ENCODE measurements around the gene PDXP.

PDXP gene

DNA sequence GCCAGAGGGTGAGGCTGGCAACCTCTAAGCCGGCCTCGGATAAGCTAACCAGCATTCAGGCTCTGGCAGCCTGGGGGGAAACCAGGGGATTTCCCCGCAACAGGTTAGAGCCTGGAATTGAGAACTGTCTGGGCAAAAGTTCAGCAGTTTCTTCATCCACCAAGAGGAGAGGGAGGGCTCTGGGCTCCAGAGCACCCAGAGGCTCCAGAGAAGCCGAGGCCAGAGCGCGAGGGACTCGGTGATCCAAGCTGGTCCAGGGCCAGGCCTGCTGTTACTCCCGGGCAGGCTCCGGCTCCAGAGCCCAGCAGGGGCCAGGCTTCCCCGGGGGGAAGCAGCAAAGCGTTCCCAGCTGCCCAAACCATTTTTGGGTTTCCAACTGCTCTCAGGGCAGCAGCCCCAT, 32.4 kb upstream of the PDXP start:
- H3K23ac ChIP-seq (ENCODE audit: low read length) = no peak overlapping the region
- no peak overlapping the region for H2BK15ac ChIP-seq (replicated peaks; ENCODE audit: low read depth)
- H2BK5ac ChIP-seq (ENCODE audit: low read length) = no peak overlapping the region
- DNase-seq = no peak
- H3K4ac ChIP-seq (ENCODE audit: low read depth, low read length) = no peak overlapping the region
- WGBS (ENCODE audit: extremely low coverage, insufficient coverage, low lambda C conversion rate) = no CpG with 5 or more reads among the region's 11 CpGs
- H3K18ac ChIP-seq (ENCODE audit: low read length) = no peak overlapping the region
- no peak overlapping the region for H4K8ac ChIP-seq (ENCODE audit: low read depth, low read length)
- H3K9ac ChIP-seq (ENCODE audit: low read length) = no peak overlapping the region
- no peak overlapping the region for H3K4me3 ChIP-seq (ENCODE audit: low read length)
- no peak overlapping the region for H3K27ac ChIP-seq (ENCODE audit: low read depth, low read length)
- H3K4me1 ChIP-seq (ENCODE audit: control insufficient read depth, low read depth, low read length) = peaks cover 1% of the 10 kb centered on the region
- H3K79me1 ChIP-seq (ENCODE audit: low read length) = no peaks in the 10 kb centered on the region
- H3K4me2 ChIP-seq (ENCODE audit: low read length) = no peak overlapping the region
- H4K5ac ChIP-seq (ENCODE audit: low read length) = no peak overlapping the region
- no peak overlapping the region for H2AK5ac ChIP-seq (ENCODE audit: low read length)
- H3K56ac ChIP-seq (ENCODE audit: low read length) = no peak overlapping the region
- no peaks in the 10 kb centered on the region for H3K36me3 ChIP-seq (ENCODE audit: control insufficient read depth, insufficient read depth, low read length)
- H2BK120ac ChIP-seq (ENCODE audit: low read depth, low read length) = no peak overlapping the region
- no peaks in the 10 kb centered on the region for H3K27me3 ChIP-seq (ENCODE audit: insufficient read depth, low read length, poor library complexity)
- H3K79me2 ChIP-seq (ENCODE audit: control insufficient read depth, insufficient read depth, low read length) = no peaks in the 10 kb centered on the region

DNA sequence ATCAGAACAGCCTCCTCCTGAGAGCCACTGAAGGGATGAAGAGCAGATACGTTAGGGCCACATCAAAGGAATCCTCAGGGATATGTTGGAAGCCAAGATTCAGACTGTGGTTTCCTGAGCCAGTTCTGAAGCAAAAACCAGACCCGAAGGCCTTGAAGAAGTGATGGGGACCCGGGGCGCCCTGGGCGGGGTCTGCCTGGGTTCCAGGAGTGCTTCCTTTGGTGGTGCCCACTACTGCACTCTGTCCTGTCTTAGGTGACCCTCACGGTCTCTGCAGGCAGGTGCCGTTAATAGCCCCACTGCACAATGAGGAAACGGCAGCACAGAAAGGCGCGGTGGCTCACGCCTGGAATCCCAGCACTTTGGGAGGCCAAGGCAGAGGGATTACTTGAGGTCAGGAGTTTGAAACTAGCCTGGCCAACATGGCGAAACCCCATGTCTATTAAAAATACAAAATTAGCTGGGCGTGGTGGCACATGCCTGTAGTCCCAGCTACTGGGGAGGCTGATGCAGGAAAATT, 31.9 kb upstream of the PDXP start:
- no peaks in the 10 kb centered on the region for H3K27me3 ChIP-seq (ENCODE audit: insufficient read depth, low read length, poor library complexity)
- no peak overlapping the region for H2BK120ac ChIP-seq (ENCODE audit: low read depth, low read length)
- no peaks in the 10 kb centered on the region for H3K79me1 ChIP-seq (ENCODE audit: low read length)
- H3K79me2 ChIP-seq (ENCODE audit: control insufficient read depth, insufficient read depth, low read length) = no peaks in the 10 kb centered on the region
- no peak for DNase-seq
- H3K36me3 ChIP-seq (ENCODE audit: control insufficient read depth, insufficient read depth, low read length) = no peaks in the 10 kb centered on the region
- H3K4me2 ChIP-seq (ENCODE audit: low read length) = no peak overlapping the region
- no peak overlapping the region for H3K4ac ChIP-seq (ENCODE audit: low read depth, low read length)
- no peak overlapping the region for H2BK5ac ChIP-seq (ENCODE audit: low read length)
- H3K56ac ChIP-seq (ENCODE audit: low read length) = no peak overlapping the region
- no CpG with 5 or more reads among the region's 13 CpGs for WGBS (ENCODE audit: extremely low coverage, insufficient coverage, low lambda C conversion rate)
- H4K5ac ChIP-seq (ENCODE audit: low read length) = no peak overlapping the region
- H2AK5ac ChIP-seq (ENCODE audit: low read length) = no peak overlapping the region
- H3K4me1 ChIP-seq (ENCODE audit: control insufficient read depth, low read depth, low read length) = peaks cover 1% of the 10 kb centered on the region
- no peak overlapping the region for H2BK15ac ChIP-seq (replicated peaks; ENCODE audit: low read depth)
- no peak overlapping the region for H3K18ac ChIP-seq (ENCODE audit: low read length)
- no peak overlapping the region for H3K23ac ChIP-seq (ENCODE audit: low read length)
- no peak overlapping the region for H3K27ac ChIP-seq (ENCODE audit: low read depth, low read length)
- no peak overlapping the region for H4K8ac ChIP-seq (ENCODE audit: low read depth, low read length)
- H3K9ac ChIP-seq (ENCODE audit: low read length) = no peak overlapping the region
- no peak overlapping the region for H3K4me3 ChIP-seq (ENCODE audit: low read length)

DNA sequence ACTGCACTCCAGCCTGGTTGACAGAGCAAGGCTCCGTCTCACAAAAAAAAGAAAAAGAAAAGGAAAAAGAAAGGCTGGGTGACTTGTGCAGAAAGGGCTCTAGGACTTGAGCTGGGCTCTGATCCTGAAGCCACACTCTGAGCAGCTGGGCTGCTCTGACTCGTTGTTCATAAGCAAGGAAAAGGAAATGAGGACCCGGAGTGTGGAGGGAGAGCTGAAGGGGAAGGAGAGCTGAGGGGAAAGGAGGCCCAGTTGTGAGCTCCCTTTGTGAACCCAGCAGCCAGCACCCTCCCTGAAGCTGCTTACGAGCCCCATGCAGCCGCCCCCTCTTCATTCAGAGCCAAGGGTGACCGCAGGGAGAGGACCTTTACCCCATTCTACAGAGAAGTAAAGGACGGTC, 31.4 kb upstream of the PDXP start:
- Histone ChIP-seq H2AK5ac (ENCODE audit: low read length) (no peak overlapping the region), H3K4me3 (ENCODE audit: low read length) (no peak overlapping the region), H3K79me1 (ENCODE audit: low read length) (no peaks in the 10 kb centered on the region), H2BK120ac (ENCODE audit: low read depth, low read length) (no peak overlapping the region), H3K4me1 (ENCODE audit: control insufficient read depth, low read depth, low read length) (peaks cover 1% of the 10 kb centered on the region), H2BK5ac (ENCODE audit: low read length) (no peak overlapping the region), H3K79me2 (ENCODE audit: control insufficient read depth, insufficient read depth, low read length) (no peaks in the 10 kb centered on the region), H4K5ac (ENCODE audit: low read length) (no peak overlapping the region), H3K27ac (ENCODE audit: low read depth, low read length) (no peak overlapping the region), H3K4ac (ENCODE audit: low read depth, low read length) (no peak overlapping the region), H2BK15ac (replicated peaks; ENCODE audit: low read depth) (no peak overlapping the region), H3K18ac (ENCODE audit: low read length) (no peak overlapping the region), H3K23ac (ENCODE audit: low read length) (no peak overlapping the region), H3K27me3 (ENCODE audit: insufficient read depth, low read length, poor library complexity) (no peaks in the 10 kb centered on the region), H3K9ac (ENCODE audit: low read length) (no peak overlapping the region), H3K56ac (ENCODE audit: low read length) (no peak overlapping the region), H3K4me2 (ENCODE audit: low read length) (no peak overlapping the region), H4K8ac (ENCODE audit: low read depth, low read length) (no peak overlapping the region), H3K36me3 (ENCODE audit: control insufficient read depth, insufficient read depth, low read length) (no peaks in the 10 kb centered on the region)
- no CpG with 5 or more reads among the region's 7 CpGs for WGBS (ENCODE audit: extremely low coverage, insufficient coverage, low lambda C conversion rate)
- no peak for DNase-seq

DNA sequence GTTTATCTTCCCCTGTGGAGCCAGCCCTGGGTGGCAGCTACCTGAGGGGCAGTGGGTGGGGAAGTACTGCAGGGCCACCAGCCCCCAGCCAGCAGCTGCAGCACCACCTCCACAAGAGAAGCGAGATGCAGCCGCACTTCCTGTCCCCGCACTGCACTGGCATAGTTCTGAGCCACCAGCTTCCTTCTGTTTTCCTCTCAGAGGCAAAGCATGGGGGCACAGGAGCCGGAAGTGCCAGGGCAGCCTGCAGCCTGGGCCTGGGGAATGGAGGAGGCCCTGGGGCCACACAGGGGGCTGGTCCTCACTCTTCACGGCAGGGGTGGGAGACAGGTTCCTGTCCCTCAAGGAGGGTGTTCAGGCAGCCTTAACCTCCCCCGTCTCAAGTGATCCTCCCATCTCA, 31.0 kb upstream of the PDXP start:
- H3K79me1 ChIP-seq (ENCODE audit: low read length) = no peaks in the 10 kb centered on the region
- H3K27ac ChIP-seq (ENCODE audit: low read depth, low read length) = no peak overlapping the region
- no peak overlapping the region for H3K18ac ChIP-seq (ENCODE audit: low read length)
- no peak overlapping the region for H4K5ac ChIP-seq (ENCODE audit: low read length)
- no peak for DNase-seq
- H3K36me3 ChIP-seq (ENCODE audit: control insufficient read depth, insufficient read depth, low read length) = no peaks in the 10 kb centered on the region
- H3K4ac ChIP-seq (ENCODE audit: low read depth, low read length) = no peak overlapping the region
- H3K9ac ChIP-seq (ENCODE audit: low read length) = no peak overlapping the region
- no peak overlapping the region for H2BK120ac ChIP-seq (ENCODE audit: low read depth, low read length)
- no peak overlapping the region for H2BK15ac ChIP-seq (replicated peaks; ENCODE audit: low read depth)
- no peak overlapping the region for H3K56ac ChIP-seq (ENCODE audit: low read length)
- no peaks in the 10 kb centered on the region for H3K79me2 ChIP-seq (ENCODE audit: control insufficient read depth, insufficient read depth, low read length)
- H2BK5ac ChIP-seq (ENCODE audit: low read length) = no peak overlapping the region
- no peak overlapping the region for H2AK5ac ChIP-seq (ENCODE audit: low read length)
- no peaks in the 10 kb centered on the region for H3K27me3 ChIP-seq (ENCODE audit: insufficient read depth, low read length, poor library complexity)
- no CpG with 5 or more reads among the region's 6 CpGs for WGBS (ENCODE audit: extremely low coverage, insufficient coverage, low lambda C conversion rate)
- no peak overlapping the region for H3K4me3 ChIP-seq (ENCODE audit: low read length)
- H3K23ac ChIP-seq (ENCODE audit: low read length) = no peak overlapping the region
- H4K8ac ChIP-seq (ENCODE audit: low read depth, low read length) = no peak overlapping the region
- no peak overlapping the region for H3K4me2 ChIP-seq (ENCODE audit: low read length)
- peaks cover 1% of the 10 kb centered on the region for H3K4me1 ChIP-seq (ENCODE audit: control insufficient read depth, low read depth, low read length)

DNA sequence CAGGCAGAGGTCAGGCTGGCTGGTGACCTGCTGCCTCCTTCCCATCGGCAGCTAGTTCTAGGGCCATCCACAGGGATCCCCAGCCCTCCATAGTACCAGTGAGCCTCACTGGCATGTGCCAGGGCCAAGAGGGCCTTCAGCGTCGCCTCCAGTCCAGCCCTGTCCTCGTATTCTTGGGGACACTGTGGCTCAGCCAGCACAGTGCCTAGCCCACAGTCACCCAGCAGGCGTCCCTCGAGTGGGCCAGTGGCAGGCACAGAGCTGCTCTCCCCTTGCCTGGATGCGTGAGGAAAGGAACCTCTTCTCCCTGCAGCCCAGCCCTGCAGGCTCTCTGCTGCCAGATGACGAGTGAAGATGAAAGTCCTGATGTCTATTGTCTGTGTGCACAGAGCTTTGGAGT, 29.7 kb upstream of the PDXP start:
- H3K9ac ChIP-seq (ENCODE audit: low read length) = no peak overlapping the region
- no peaks in the 10 kb centered on the region for H3K79me2 ChIP-seq (ENCODE audit: control insufficient read depth, insufficient read depth, low read length)
- H3K27me3 ChIP-seq (ENCODE audit: insufficient read depth, low read length, poor library complexity) = no peaks in the 10 kb centered on the region
- no peak for DNase-seq
- H3K18ac ChIP-seq (ENCODE audit: low read length) = no peak overlapping the region
- no peak overlapping the region for H3K4ac ChIP-seq (ENCODE audit: low read depth, low read length)
- no peak overlapping the region for H2AK5ac ChIP-seq (ENCODE audit: low read length)
- H3K56ac ChIP-seq (ENCODE audit: low read length) = no peak overlapping the region
- H3K79me1 ChIP-seq (ENCODE audit: low read length) = no peaks in the 10 kb centered on the region
- peaks cover 5% of the 10 kb centered on the region for H3K4me1 ChIP-seq (ENCODE audit: control insufficient read depth, low read depth, low read length)
- no peak overlapping the region for H2BK120ac ChIP-seq (ENCODE audit: low read depth, low read length)
- H4K5ac ChIP-seq (ENCODE audit: low read length) = no peak overlapping the region
- H3K4me3 ChIP-seq (ENCODE audit: low read length) = no peak overlapping the region
- H3K4me2 ChIP-seq (ENCODE audit: low read length) = no peak overlapping the region
- WGBS (ENCODE audit: extremely low coverage, insufficient coverage, low lambda C conversion rate) = no CpG with 5 or more reads among the region's 8 CpGs
- H2BK15ac ChIP-seq (replicated peaks; ENCODE audit: low read depth) = no peak overlapping the region
- no peaks in the 10 kb centered on the region for H3K36me3 ChIP-seq (ENCODE audit: control insufficient read depth, insufficient read depth, low read length)
- H3K23ac ChIP-seq (ENCODE audit: low read length) = no peak overlapping the region
- no peak overlapping the region for H4K8ac ChIP-seq (ENCODE audit: low read depth, low read length)
- no peak overlapping the region for H2BK5ac ChIP-seq (ENCODE audit: low read length)
- H3K27ac ChIP-seq (ENCODE audit: low read depth, low read length) = no peak overlapping the region

DNA sequence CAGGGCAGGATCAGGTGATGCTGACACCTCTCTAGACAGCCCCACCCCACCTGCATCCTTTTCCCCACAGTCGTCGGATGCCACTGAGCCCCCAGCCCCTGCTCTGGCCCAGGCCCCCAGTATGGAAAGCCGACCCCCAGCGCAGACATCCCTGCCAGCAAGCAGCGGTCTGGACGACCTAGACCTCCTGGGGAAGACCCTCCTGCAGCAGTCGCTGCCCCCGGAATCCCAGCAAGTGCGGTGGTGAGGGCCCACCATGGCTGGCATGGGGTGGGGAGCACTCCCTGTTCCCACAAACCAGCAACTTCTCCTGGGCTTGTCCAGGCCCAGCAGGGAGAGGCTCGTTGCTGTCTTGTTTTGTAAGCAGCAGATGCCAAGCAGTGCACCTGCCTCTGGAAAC, 28.6 kb upstream of the PDXP start:
- H3K4ac ChIP-seq (ENCODE audit: low read depth, low read length) = no peak overlapping the region
- peaks cover 11% of the 10 kb centered on the region for H3K4me1 ChIP-seq (ENCODE audit: control insufficient read depth, low read depth, low read length)
- no peak overlapping the region for H2BK120ac ChIP-seq (ENCODE audit: low read depth, low read length)
- no peak overlapping the region for H3K4me3 ChIP-seq (ENCODE audit: low read length)
- no peak overlapping the region for H3K4me2 ChIP-seq (ENCODE audit: low read length)
- no peak overlapping the region for H3K18ac ChIP-seq (ENCODE audit: low read length)
- H2AK5ac ChIP-seq (ENCODE audit: low read length) = no peak overlapping the region
- no peaks in the 10 kb centered on the region for H3K79me2 ChIP-seq (ENCODE audit: control insufficient read depth, insufficient read depth, low read length)
- no peak overlapping the region for H2BK5ac ChIP-seq (ENCODE audit: low read length)
- no CpG with 5 or more reads among the region's 10 CpGs for WGBS (ENCODE audit: extremely low coverage, insufficient coverage, low lambda C conversion rate)
- no peak overlapping the region for H4K8ac ChIP-seq (ENCODE audit: low read depth, low read length)
- H3K36me3 ChIP-seq (ENCODE audit: control insufficient read depth, insufficient read depth, low read length) = no peaks in the 10 kb centered on the region
- no peak overlapping the region for H4K5ac ChIP-seq (ENCODE audit: low read length)
- no peak overlapping the region for H3K27ac ChIP-seq (ENCODE audit: low read depth, low read length)
- H3K79me1 ChIP-seq (ENCODE audit: low read length) = no peaks in the 10 kb centered on the region
- no peak overlapping the region for H3K23ac ChIP-seq (ENCODE audit: low read length)
- DNase-seq = no peak
- no peak overlapping the region for H3K9ac ChIP-seq (ENCODE audit: low read length)
- no peak overlapping the region for H2BK15ac ChIP-seq (replicated peaks; ENCODE audit: low read depth)
- no peaks in the 10 kb centered on the region for H3K27me3 ChIP-seq (ENCODE audit: insufficient read depth, low read length, poor library complexity)
- H3K56ac ChIP-seq (ENCODE audit: low read length) = no peak overlapping the region

Measured in mesendoderm (in vitro differentiated cells).